ENCODE data around the gene DKK2. TPM values are rescaled to one million over a fixed set of nuclear protein-coding genes. Genes with fewer than 3 reads are reported as not detected.

Gene DKK2
- total and polyA plus RNA-seq, 9 of the 15 experiments (the other 6 are each of a cell fraction or from before 2014, with no cell fraction given) = not detected

DNA sequence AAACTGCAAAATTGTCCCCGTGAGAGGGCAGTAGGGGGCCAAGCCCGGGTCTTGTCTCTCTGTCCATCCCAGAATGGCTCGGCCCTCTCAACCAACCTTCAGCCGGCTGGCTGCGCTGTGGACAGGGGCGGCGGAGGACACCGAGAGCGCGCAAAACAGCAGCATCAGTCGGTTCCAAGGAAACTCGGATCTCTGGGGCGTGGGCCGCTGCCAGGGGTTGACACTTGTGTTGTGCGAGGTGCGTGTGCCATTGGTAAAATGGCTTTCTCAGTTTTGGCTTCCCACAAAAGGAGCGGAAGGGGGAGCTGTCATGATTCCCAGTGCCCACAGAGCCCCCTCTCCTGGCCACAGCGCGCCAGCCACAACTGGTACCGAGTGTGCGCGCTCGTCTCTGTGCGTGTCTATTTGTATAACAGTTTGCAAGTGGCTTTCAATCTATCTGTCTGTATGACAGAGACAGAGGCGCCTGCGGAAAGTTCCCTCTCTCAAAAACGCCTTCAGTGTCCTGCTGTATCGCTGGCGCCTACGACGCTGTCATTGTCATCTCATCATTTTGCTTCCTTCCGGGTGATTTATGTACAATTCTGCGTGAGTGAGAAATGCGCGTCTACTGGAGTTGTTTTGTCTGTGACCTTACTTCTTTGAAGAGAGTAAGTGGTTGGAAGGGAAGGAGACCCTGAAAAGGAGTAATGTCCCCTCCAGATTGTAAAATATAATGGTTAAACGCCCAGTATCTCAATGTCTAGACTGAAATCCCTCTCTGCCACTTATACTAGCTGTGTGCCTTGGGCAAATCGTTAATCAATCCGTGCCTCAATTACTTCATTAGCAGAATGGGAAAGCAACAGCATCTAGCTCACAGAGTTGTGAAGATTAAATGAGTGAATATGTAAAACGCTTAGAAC, 1.8 kb downstream of the DKK2 start:
- ATAC-seq (peak; percentile 43), DNase-seq (ENCODE audit: extremely low read depth in 1 of 4, low spot score in 3 of 4) (peak in 1 of 4 experiments; percentile 5), FAIRE-seq (no peak)
- no peak overlapping the region for H3K9ac ChIP-seq (ENCODE audit: insufficient read depth in 1 of 2, low read depth in 2 of 2, low read length in 2 of 2)
- TF ChIP-seq, protein P1, sequence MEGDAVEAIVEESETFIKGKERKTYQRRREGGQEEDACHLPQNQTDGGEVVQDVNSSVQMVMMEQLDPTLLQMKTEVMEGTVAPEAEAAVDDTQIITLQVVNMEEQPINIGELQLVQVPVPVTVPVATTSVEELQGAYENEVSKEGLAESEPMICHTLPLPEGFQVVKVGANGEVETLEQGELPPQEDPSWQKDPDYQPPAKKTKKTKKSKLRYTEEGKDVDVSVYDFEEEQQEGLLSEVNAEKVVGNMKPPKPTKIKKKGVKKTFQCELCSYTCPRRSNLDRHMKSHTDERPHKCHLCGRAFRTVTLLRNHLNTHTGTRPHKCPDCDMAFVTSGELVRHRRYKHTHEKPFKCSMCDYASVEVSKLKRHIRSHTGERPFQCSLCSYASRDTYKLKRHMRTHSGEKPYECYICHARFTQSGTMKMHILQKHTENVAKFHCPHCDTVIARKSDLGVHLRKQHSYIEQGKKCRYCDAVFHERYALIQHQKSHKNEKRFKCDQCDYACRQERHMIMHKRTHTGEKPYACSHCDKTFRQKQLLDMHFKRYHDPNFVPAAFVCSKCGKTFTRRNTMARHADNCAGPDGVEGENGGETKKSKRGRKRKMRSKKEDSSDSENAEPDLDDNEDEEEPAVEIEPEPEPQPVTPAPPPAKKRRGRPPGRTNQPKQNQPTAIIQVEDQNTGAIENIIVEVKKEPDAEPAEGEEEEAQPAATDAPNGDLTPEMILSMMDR (IDR thresholded peaks at IDR 0.05 in 2 of 3, conservative IDR thresholded peaks at IDR 0.05 in 1 of 3; ENCODE audit: insufficient read depth in 2 of 3, low read depth in 1 of 3, low read length in 3 of 3) = peak; percentile 7 to 55 (median 9); a peak in 2 of 6 replicates
- TF ChIP-seq EP400 (IDR thresholded peaks at IDR 0.05) = no peak
- H4K20me1 ChIP-seq (replicated peaks; ENCODE audit: control insufficient read depth, insufficient read depth, low read length) = no peaks in the 10 kb centered on the region
- no peak overlapping the region for H3K27ac ChIP-seq (ENCODE audit: extremely low read depth, low read depth, low read length)
- no peak overlapping the region for H2AFZ ChIP-seq (ENCODE audit: low read depth, low read length)
- no peak overlapping the region for H3K4me2 ChIP-seq (ENCODE audit: insufficient read depth, low read length)
- no TSS peak for BruUV-seq (replicated peaks)
- ChIA-PET CTCF (ENCODE audit: low intra/inter-chr PET ratio) (no interaction called here), POLR2A (interaction anchor here (0.6 kb wide), 1 partner anchor 199 kb away, joined by 3 read pairs; no protein-coding TSS in a partner anchor)
- no peak overlapping the region for H3K4me3 ChIP-seq
- H3K36me3 ChIP-seq (ENCODE audit: control insufficient read depth, insufficient read depth, low read length) = no peaks in the 10 kb centered on the region
- H3K27me3 ChIP-seq (ENCODE audit: control insufficient read depth in 2 of 2, insufficient read depth in 2 of 2, low read length in 2 of 2) = no peaks in the 10 kb centered on the region
- no peaks in the 10 kb centered on the region for H3K9me3 ChIP-seq (replicated peaks; ENCODE audit: control insufficient read depth, insufficient read depth, low read depth, low read length)
- WGBS (ENCODE audit: insufficient coverage, low coverage, missing lambda C conversion rate) = under 1% methylated on average over 37 of the region's 39 CpGs
- intact Hi-C loops (cut with micrococcal nuclease) = no loop called here
- H3K9me1 ChIP-seq (ENCODE audit: control insufficient read depth, insufficient read depth, low read length) = no peaks in the 10 kb centered on the region
- H3K79me2 ChIP-seq (ENCODE audit: control insufficient read depth, insufficient read depth, low read length) = no peaks in the 10 kb centered on the region
- H3K4me1 ChIP-seq (replicated peaks in 1 of 2; ENCODE audit: control insufficient read depth in 2 of 2, insufficient read depth in 2 of 2, low read length in 2 of 2) = no peaks in the 10 kb centered on the region
- in situ Hi-C loops (cut with MboI) = no loop called here
